Stomach (tissue), 9 donors: ENCODE measurements around the gene HRCT1. TPM values are rescaled to one million over a fixed set of nuclear protein-coding genes. Genes with fewer than 3 reads are reported as not detected.
A peak's percentile ranks its signal among the peaks of the same experiment; 100 is the strongest.
"Not testable (repeated sequence)": the region's sequence is repeated elsewhere in the genome, so short reads cannot be mapped to it uniquely, and the experiment has no call there.

ENCODE experiments used
- DNase-seq, 2 donors: peaks; one replicate each; pipeline versions ENCODE4 v3.0.0 to v3.0.0-alpha.2; 2013 to 2019
- H3K27ac ChIP-seq, 5 donors: fragments of 200-600 bp in 4 of 5; sonication (generic) in 4 of 5; one replicate each; pipeline ENCODE4 v1.5.1; 2013 to 2019; ENCODE audit warnings: mild to moderate bottlenecking in 1 of 5, moderate library complexity in 1 of 5
- H3K27me3 ChIP-seq, 3 donors: fragments of 200-600 bp; sonication (generic); one replicate each; pipeline ENCODE4 v1.5.1; 2017 to 2019; ENCODE audit warnings: mixed run types in 1 of 3
- H3K36me3 ChIP-seq, 4 donors: fragments of 200-600 bp; sonication (generic); 1 replicate in 3 of 4; 2 replicates in 1 of 4; pipeline ENCODE4 v1.5.1; 2016 to 2019
- H3K4me1 ChIP-seq, 4 donors: fragments of 200-600 bp; sonication (generic); one replicate each; pipeline ENCODE4 v1.5.1; 2016 to 2019
- H3K4me3 ChIP-seq, 4 donors: fragments of 200-600 bp; sonication (generic) in 3 of 4; one replicate each; pipeline ENCODE4 v1.5.1; 2016 to 2019; ENCODE audit warnings: mild to moderate bottlenecking in 1 of 4
- H3K9me3 ChIP-seq, 4 donors: fragments of 200-600 bp; sonication (generic); one replicate each; pipeline ENCODE4 v1.5.1; 2016 to 2019
- CTCF ChIP-seq, 7 experiments: fragments of 450-650 bp in 4 of 7; fragments of 200-600 bp in 3 of 7; sonication (generic) in 3 of 7; IDR thresholded peaks; one replicate each; pipeline ENCODE4 v1.5.1; 2016 to 2019; ENCODE audit warnings: antibody characterized with exemption in 7 of 7, control low read depth in 2 of 7, mild to moderate bottlenecking in 1 of 7
- EP300 ChIP-seq: sonication (generic); formaldehyde crosslinking; IDR thresholded peaks from one replicate; pipeline ENCODE4 v1.6.1; 2017; ENCODE audit warnings: antibody characterized with exemption
- POLR2A ChIP-seq, 4 donors: fragments of 450-650 bp; IDR thresholded peaks; one replicate each; pipeline ENCODE4 v1.6.1; 2016; ENCODE audit warnings: antibody characterized with exemption in 4 of 4, control low read depth in 2 of 4, mild to moderate bottlenecking in 1 of 4, moderate library complexity in 1 of 4
- POLR2AphosphoS5 ChIP-seq, 3 donors: sonication (generic); formaldehyde crosslinking; IDR thresholded peaks; one replicate each; pipeline ENCODE4 v1.6.1; 2016; ENCODE audit warnings: antibody characterized with exemption in 3 of 3
- WGBS, 5 donors: extraction: QIAGEN DNeasy Blood & Tissue Kit in 3 of 5; methylation state at CpG; one replicate each; pipeline versions ENCODE4 v1.1.5 to v1.1.7; 2013 to 2018; 5-methylcytosine and 5-hydroxymethylcytosine counted together
- intact Hi-C: fragments of 100-400 bp; cut with DNase I; formaldehyde crosslinking; loops from one replicate; pipeline ENCODE4 v1.15.1; 2023; ENCODE audit warnings: low total_unique reads
- polyA plus RNA-seq, 3 donors: library from polyadenylated mRNA; stranded (reverse); fragments of 200-250 nt; gene quantifications; one replicate each; pipeline ENCODE4 v1.2.3, GENCODE V29; 2013
- total RNA-seq, 5 donors: library from RNA; depleted of rRNA; stranded (reverse); fragments of >200 nt; gene quantifications; one replicate each; pipeline versions ENCODE4 v1.1.0 to v1.2.3, GENCODE V29; 2014 to 2016
- donor health status: healthy with polysubstance abuse.
- donor health status: Bipolar disorder and iron deficiency.
- donor health status: healthy.

HRCT1 gene
- total and polyA plus RNA-seq, 8 donors, result 0.50 to 28.7 (median 5.3) TPM; not detected in 2

DNA sequence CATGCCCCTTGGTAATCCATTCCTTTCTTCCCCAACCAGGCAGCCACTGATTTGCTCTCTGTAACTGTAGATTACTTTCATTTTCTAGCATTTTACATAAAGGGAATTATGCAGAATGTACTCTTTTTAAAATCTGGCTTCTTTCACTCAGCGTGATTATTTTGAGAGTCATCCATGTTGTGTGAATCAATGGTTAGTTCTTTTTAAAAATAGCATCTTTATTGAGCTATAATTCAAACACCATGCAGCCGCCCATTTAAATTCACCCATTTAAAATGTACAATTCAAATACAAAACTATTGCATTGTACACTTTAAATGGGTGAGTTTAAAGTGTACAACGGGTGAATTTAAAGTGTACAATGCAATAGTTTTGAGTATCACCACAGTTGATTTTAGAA, 33.5 kb upstream of the HRCT1 start:
- TF ChIP-seq POLR2AphosphoS5 (IDR thresholded peaks at IDR 0.05) (no peak), POLR2A (IDR thresholded peaks at IDR 0.05) (no peak), CTCF (IDR thresholded peaks at IDR 0.05) (no peak), EP300 (no peak)
- Histone ChIP-seq H3K9me3 (peaks cover 0 to 4% (median 0%) of the 10 kb centered on the region in 4 donors), H3K4me1 (no peaks in the 10 kb centered on the region), H3K27me3 (peaks cover 0 to 24% (median 0%) of the 10 kb centered on the region in 3 donors), H3K27ac (no peak overlapping the region), H3K4me3 (no peak overlapping the region), H3K36me3 (no peaks in the 10 kb centered on the region)
- intact Hi-C loops, result no loop called here
- DNase-seq, result no peak
- WGBS, 5 donors, result 67 to 81% (median 78%) methylated on average over 3 of the region's 3 CpGs

DNA sequence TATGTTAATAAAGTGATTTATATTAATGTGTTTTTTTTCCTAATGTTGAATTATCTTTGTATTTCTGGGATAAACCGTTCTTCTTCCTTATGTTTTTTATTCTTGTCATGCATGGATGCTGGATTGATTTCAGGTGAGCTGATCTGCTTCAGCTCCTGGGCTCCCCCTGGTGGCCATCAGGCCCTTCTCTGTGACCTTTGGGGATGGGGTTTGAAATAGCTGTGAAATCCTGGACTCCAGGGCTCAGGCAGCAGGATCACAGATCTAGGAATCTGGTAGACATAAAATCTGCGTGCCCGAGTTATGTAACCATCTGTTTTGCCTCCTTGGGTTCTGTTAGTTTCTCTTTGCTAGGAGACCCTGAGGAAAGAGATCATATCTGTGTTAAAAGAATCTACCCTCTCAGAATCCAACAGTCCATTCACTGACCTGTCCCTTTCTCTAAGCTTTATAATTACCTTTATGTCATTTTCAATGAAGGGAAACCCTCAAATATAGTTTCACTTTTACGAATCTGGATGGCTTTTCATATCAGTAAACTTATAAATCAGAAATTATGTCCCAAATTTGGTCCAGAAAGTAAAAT, 23.6 kb upstream of the HRCT1 start:
- Histone ChIP-seq H3K4me3 (no peak overlapping the region), H3K9me3 (no peaks in the 10 kb centered on the region), H3K4me1 (no peaks in the 10 kb centered on the region), H3K27ac (no peak overlapping the region), H3K36me3 (no peaks in the 10 kb centered on the region), H3K27me3 (peaks cover 0 to 5% (median 0%) of the 10 kb centered on the region in 3 donors)
- WGBS, 5 donors, result 1 to 4% (median 2%) methylated on average over 4 of the region's 4 CpGs
- no peak for TF ChIP-seq EP300
- no peak for TF ChIP-seq POLR2A (IDR thresholded peaks at IDR 0.05)
- TF ChIP-seq CTCF (IDR thresholded peaks at IDR 0.05), result peak in 5 of 7 experiments; percentile 87 to 96 (median 91)
- peak in 1 of 3 donors; percentile 53 for TF ChIP-seq POLR2AphosphoS5 (IDR thresholded peaks at IDR 0.05)
- intact Hi-C loops, result loop anchor here (5.0 kb wide), 1 partner anchor 90 kb away; the partner anchor contains the start of gene NPR2
- peak; percentile 90 to 92 for DNase-seq

DNA sequence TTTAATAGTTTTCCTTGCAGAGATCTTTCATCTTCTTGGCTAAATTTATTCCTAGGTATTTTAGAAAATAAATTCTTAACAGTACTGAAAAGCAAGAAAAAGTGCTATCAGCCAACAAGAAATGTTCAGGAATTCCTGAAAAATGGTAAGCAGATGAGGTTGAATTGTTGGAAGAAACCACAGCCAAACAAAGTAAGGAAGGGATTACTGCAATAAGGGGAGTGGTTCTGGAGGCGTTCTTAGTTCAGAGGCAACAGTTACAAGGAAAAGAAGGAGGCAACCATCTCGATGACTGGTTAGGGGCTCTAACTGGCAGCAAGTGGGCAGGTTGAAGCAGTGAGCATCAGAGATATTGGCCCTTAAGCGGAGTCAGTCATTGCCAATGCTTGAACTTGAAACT, 23.0 kb upstream of the HRCT1 start:
- Histone ChIP-seq H3K27me3 (peaks cover 0 to 5% (median 0%) of the 10 kb centered on the region in 3 donors), H3K36me3 (no peaks in the 10 kb centered on the region), H3K4me3 (no peak overlapping the region), H3K4me1 (no peaks in the 10 kb centered on the region), H3K27ac (no peak overlapping the region), H3K9me3 (no peaks in the 10 kb centered on the region)
- TF ChIP-seq EP300, result no peak
- no peak for TF ChIP-seq CTCF (IDR thresholded peaks at IDR 0.05)
- no peak for TF ChIP-seq POLR2A (IDR thresholded peaks at IDR 0.05)
- TF ChIP-seq POLR2AphosphoS5 (IDR thresholded peaks at IDR 0.05), result no peak
- WGBS, 5 donors, result 53 to 68% (median 58%) methylated on average over 3 of the region's 3 CpGs
- no peak for DNase-seq
- intact Hi-C loops, result loop anchor here (5.0 kb wide), 1 partner anchor 91 kb away; the partner anchor contains the start of gene NPR2

- not testable (repeated sequence) for H3K4me1 ChIP-seq, H3K4me3 ChIP-seq, H3K27ac ChIP-seq, H3K9me3 ChIP-seq, H3K27me3 ChIP-seq, DNase-seq, H3K36me3 ChIP-seq
- WGBS, 5 donors, result 69 to 87% (median 85%) methylated on average over 3 of the region's 3 CpGs
- intact Hi-C loops, result loop anchor here (5.0 kb wide), 1 partner anchor 93 kb away; the partner anchor contains the start of gene NPR2
These were observed 21.1 kb upstream of the HRCT1 start for GRCh38 chr9:35884908-35885307.

DNA sequence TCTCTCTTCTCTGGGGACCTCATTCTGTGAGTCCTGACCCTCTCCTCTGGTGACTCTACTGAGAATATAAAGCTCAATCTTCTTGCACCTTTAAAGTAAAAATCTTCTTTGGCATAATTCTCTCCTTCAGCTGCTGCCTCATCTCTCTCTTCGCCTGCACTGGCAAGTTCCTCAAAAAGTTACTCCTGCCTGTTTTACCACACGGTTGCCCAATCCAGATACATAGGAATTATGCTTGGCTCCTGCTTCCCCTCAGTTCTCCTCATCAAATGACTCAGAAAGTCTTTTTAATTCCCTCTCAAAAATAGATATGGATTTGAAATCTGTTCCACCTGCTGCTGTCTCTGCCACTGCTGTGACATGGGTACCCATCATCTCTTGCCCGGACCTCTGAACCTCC, 14.4 kb upstream of the HRCT1 start:
- no peaks in the 10 kb centered on the region for H3K36me3 ChIP-seq
- H3K27me3 ChIP-seq, result peaks cover 0 to 23% (median 0%) of the 10 kb centered on the region in 3 donors
- intact Hi-C loops, result no loop called here
- no peak for TF ChIP-seq POLR2A (IDR thresholded peaks at IDR 0.05)
- TF ChIP-seq POLR2AphosphoS5 (IDR thresholded peaks at IDR 0.05), result no peak
- TF ChIP-seq EP300, result no peak
- no peak for TF ChIP-seq CTCF (IDR thresholded peaks at IDR 0.05)
- 62 to 84% (median 76%) methylated on average over 3 of the region's 3 CpGs for WGBS, 5 donors
- no peak overlapping the region for H3K27ac ChIP-seq
- H3K9me3 ChIP-seq, result no peaks in the 10 kb centered on the region
- no peak overlapping the region for H3K4me3 ChIP-seq
- H3K4me1 ChIP-seq, result no peaks in the 10 kb centered on the region
- no peak for DNase-seq
